Naive thymus-derived CD4-positive, alpha-beta T cell (primary cell): ENCODE measurements around the gene C17orf75. TPM values are rescaled to one million over a fixed set of nuclear protein-coding genes. Genes with fewer than 3 reads are reported as not detected.
"Not testable (repeated sequence)": the region's sequence is repeated elsewhere in the genome, so short reads cannot be mapped to it uniquely, and the experiment has no call there.

Source experiments
- ATAC-seq: fragments of 150-1000 bp; cut with Tn5 transposase; 2 replicates; pipeline ENCODE4 v1.10.0; 2021; ENCODE audit warnings: mild to moderate bottlenecking, moderate library complexity
- CTCF ChIA-PET: fragments of 350-600 bp; sonication (Branson Sonifier 250); formaldehyde crosslinking; loops from one replicate; lab custom pipeline; 2021; ENCODE audit warnings: antibody characterized with exemption; lab: Charles Lee
- POLR2A ChIA-PET: fragments of 350-600 bp; sonication (Branson Sonifier 250); formaldehyde crosslinking; loops from one replicate; lab custom pipeline; 2021; ENCODE audit warnings: antibody characterized with exemption, inconsistent platforms; lab: Charles Lee
- DNase-seq, 9 donors: peaks; one replicate each; pipeline versions ENCODE4 v3.0.0 to v3.0.0-alpha.2; 2020 to 2022; ENCODE audit warnings: mixed read lengths in 1 of 9
- H3K27ac ChIP-seq: one replicate; pipeline ENCODE4 v1.7.0; 2013; ENCODE audit warnings: mild to moderate bottlenecking, low read depth, low read length, moderate library complexity
- H3K27me3 ChIP-seq, 2 donors: one replicate each; pipeline ENCODE4 v1.7.0; 2013; ENCODE audit warnings: low read length in 2 of 2, mild to moderate bottlenecking in 2 of 2, moderate library complexity in 2 of 2; ENCODE audit not compliant: control insufficient read depth in 2 of 2, insufficient read depth in 2 of 2
- H3K36me3 ChIP-seq, 3 experiments: 1 replicate in 2 of 3; 2 replicates in 1 of 3; pipeline ENCODE4 v1.7.0; 2013; ENCODE audit warnings: low read length in 3 of 3, mild to moderate bottlenecking in 3 of 3, moderate library complexity in 1 of 3; ENCODE audit not compliant: insufficient read depth in 3 of 3, control insufficient read depth in 2 of 3
- H3K4me1 ChIP-seq, 2 donors: one replicate each; pipeline ENCODE4 v1.7.0; 2013; ENCODE audit warnings: low read length in 2 of 2, mild to moderate bottlenecking in 2 of 2, moderate library complexity in 1 of 2; ENCODE audit not compliant: control insufficient read depth in 2 of 2, insufficient read depth in 2 of 2
- H3K4me3 ChIP-seq: 2 replicates; pipeline ENCODE4 v1.7.0; 2013; ENCODE audit warnings: mild to moderate bottlenecking, low read length
- H3K9me3 ChIP-seq, 3 experiments: 1 replicate in 2 of 3; 2 replicates in 1 of 3; pipeline ENCODE4 v1.7.0; 2013; ENCODE audit warnings: low read length in 3 of 3; ENCODE audit not compliant: control insufficient read depth in 2 of 3
- H3K27ac Mint-ChIP-seq, 9 donors: one replicate each; pipeline ENCODE4 v1.8.0; 2020 to 2022; ENCODE audit warnings: mixed read lengths in 9 of 9, mild to moderate bottlenecking in 8 of 9, moderate library complexity in 5 of 9, inconsistent platforms in 2 of 9
- H3K27me3 Mint-ChIP-seq, 5 donors: one replicate each; pipeline ENCODE4 v1.8.0; 2021 to 2022; ENCODE audit warnings: mixed read lengths in 5 of 5, mild to moderate bottlenecking in 1 of 5
- H3K36me3 Mint-ChIP-seq, 5 donors: one replicate each; pipeline ENCODE4 v1.8.0; 2020 to 2022; ENCODE audit warnings: mixed read lengths in 5 of 5, mild to moderate bottlenecking in 3 of 5, inconsistent platforms in 1 of 5
- H3K4me1 Mint-ChIP-seq, 7 donors: one replicate each; pipeline ENCODE4 v1.8.0; 2020 to 2022; ENCODE audit warnings: mixed read lengths in 7 of 7, mild to moderate bottlenecking in 3 of 7, inconsistent platforms in 1 of 7
- H3K4me3 Mint-ChIP-seq, 10 donors: one replicate each; pipeline ENCODE4 v1.8.0; 2020 to 2022; ENCODE audit warnings: mild to moderate bottlenecking in 10 of 10, mixed read lengths in 10 of 10, moderate library complexity in 6 of 10, inconsistent platforms in 2 of 10
- H3K9me3 Mint-ChIP-seq, 11 donors: one replicate each; pipeline ENCODE4 v1.8.0; 2020 to 2022; ENCODE audit warnings: mixed read lengths in 11 of 11, mild to moderate bottlenecking in 4 of 11, inconsistent platforms in 1 of 11, moderate library complexity in 1 of 11
- intact Hi-C, 2 donors: fragments of 100-400 bp; cut with micrococcal nuclease; formaldehyde crosslinking; loops; one replicate each; pipeline ENCODE4 v1.15.1; 2023
- polyA plus RNA-seq, 2 donors: library from polyadenylated mRNA; unstranded; fragments of 300-500 nt; fragmentation: Illumina TruSeq; gene quantifications; one replicate each; pipeline ENCODE4 v1.2.3, GENCODE V29; 2021
- total RNA-seq, 6 experiments: library from RNA in 5 of 6; stranded (reverse) in 5 of 6; gene quantifications; 1 replicate in 5 of 6; 2 replicates in 1 of 6; pipeline ENCODE4 v1.2.3 and lab custom pipeline; 2021 to 2026

C17orf75 gene
- total RNA-seq = 10 to 100 TPM; 14.2 to 22.0 (median 17.9) TPM
- 10 to 100 TPM in 1 of 2 donors, 1 to 10 TPM in 1; 9.6 to 12.6 TPM for polyA plus RNA-seq
- total RNA-seq (lab: John Stamatoyannopoulos, UW) = 11.4 reads per million, percentile 38 among the genes with 10 or more reads in this experiment

- H3K27me3 Mint-ChIP-seq = no peaks in the 10 kb centered on the region
- DNase-seq = peak; percentile 63 to 81 (median 76)
- peaks cover 0 to 10% (median 0%) of the 10 kb centered on the region in 5 donors for H3K36me3 Mint-ChIP-seq
- H3K4me3 Mint-ChIP-seq = peak within 1 kb of the TSS; percentile 83 to 94 (median 92)
- ATAC-seq = peak; percentile 92
- H3K4me1 Mint-ChIP-seq = peaks cover 19 to 33% (median 25%) of the 10 kb centered on the region in 7 donors
- Histone ChIP-seq H3K9me3 (no peaks in the 10 kb centered on the region), H3K27ac (peak within 1 kb of the TSS; percentile 80), H3K4me1 (peaks cover 5 to 9% of the 10 kb centered on the region in 2 donors), H3K4me3 (peak within 1 kb of the TSS; percentile 64), H3K36me3 (peaks cover 0 to 22% (median 0%) of the 10 kb centered on the region in 3 experiments), H3K27me3 (no peaks in the 10 kb centered on the region)
- peak within 1 kb of the TSS; percentile 83 to 96 (median 93) for H3K27ac Mint-ChIP-seq
- intact Hi-C loops = loop anchor here (1.0 kb wide), 5 partner anchors 8 to 102 kb away; partner anchors contain the start of genes ZNF207 (in 2 of the 2) and PSMD11 (in 1 of the 2)
- no peaks in the 10 kb centered on the region for H3K9me3 Mint-ChIP-seq
- ChIA-PET CTCF (no interaction called here), POLR2A (interaction anchor here (0.6 to 1.8 kb wide), 6 partner anchors 9 to 102 kb away, joined by 3 to 6 read pairs (median 4); partner anchors contain the start of gene PSMD11)
Observed at GRCh38 chr17:32341857-32342602, at the start of gene C17orf75. Gene C17orf75, minus strand, starts transcription at chr17:32342173. Its CDS starts 34 bp downstream, at chr17:32342139.

- H3K27me3 Mint-ChIP-seq = no peaks in the 10 kb centered on the region
- no peaks in the 10 kb centered on the region for H3K27me3 ChIP-seq
- intact Hi-C loops = no loop called here
- H3K27ac Mint-ChIP-seq = peak overlapping the region in 1 of 9 donors; percentile 45
- no peaks in the 10 kb centered on the region for H3K4me1 ChIP-seq
- peaks cover 0 to 10% (median 0%) of the 10 kb centered on the region in 7 donors for H3K4me1 Mint-ChIP-seq
- H3K4me3 ChIP-seq = no peak overlapping the region
- no peak for ATAC-seq
- no peak for DNase-seq
- POLR2A ChIA-PET = no interaction called here
- no peak overlapping the region for H3K27ac ChIP-seq
- CTCF ChIA-PET = no interaction called here
- H3K36me3 ChIP-seq = no peaks in the 10 kb centered on the region
- peaks cover 0 to 2% (median 0%) of the 10 kb centered on the region in 11 donors for H3K9me3 Mint-ChIP-seq
- H3K36me3 Mint-ChIP-seq = peaks cover 0 to 11% (median 4%) of the 10 kb centered on the region in 5 donors
- H3K9me3 ChIP-seq = no peaks in the 10 kb centered on the region
- no peak overlapping the region for H3K4me3 Mint-ChIP-seq
Observed at GRCh38 chr17:32388613-32389459, 46.9 kb upstream of the C17orf75 start.

GRCh38 chr17:32388128-32388527, 46.2 kb upstream of the C17orf75 start:
- H3K9me3 ChIP-seq, H3K4me3 Mint-ChIP-seq, intact Hi-C loops, H3K27me3 ChIP-seq, H3K9me3 Mint-ChIP-seq, H3K36me3 Mint-ChIP-seq, H3K4me3 ChIP-seq, H3K27ac ChIP-seq, H3K4me1 Mint-ChIP-seq, ATAC-seq, H3K4me1 ChIP-seq, H3K27me3 Mint-ChIP-seq, H3K36me3 ChIP-seq, POLR2A ChIA-PET, DNase-seq: not testable (repeated sequence)
- CTCF ChIA-PET = interaction anchor here (0.8 to 1.1 kb wide), 2 partner anchors 96 to 178 kb away, joined by 3 to 7 read pairs; no protein-coding TSS in a partner anchor
- peak overlapping the region in 1 of 9 donors; percentile 45 for H3K27ac Mint-ChIP-seq

- H3K27ac ChIP-seq = no peak overlapping the region
- no peaks in the 10 kb centered on the region for H3K9me3 ChIP-seq
- ATAC-seq (no peak), DNase-seq (no peak)
- H3K27me3 ChIP-seq = no peaks in the 10 kb centered on the region
- no peaks in the 10 kb centered on the region for H3K4me1 ChIP-seq
- H3K4me1 Mint-ChIP-seq = peaks cover 0 to 8% (median 5%) of the 10 kb centered on the region in 7 donors
- no peak overlapping the region for H3K27ac Mint-ChIP-seq
- no peak overlapping the region for H3K4me3 Mint-ChIP-seq
- CTCF ChIA-PET = no interaction called here
- POLR2A ChIA-PET = interaction anchor here (0.7 to 1.1 kb wide), 3 partner anchors 15 to 57 kb away, joined by 3 read pairs; partner anchors contain the start of gene PSMD11
- H3K36me3 ChIP-seq = peaks cover 0 to 2% (median 0%) of the 10 kb centered on the region in 3 experiments
- H3K27me3 Mint-ChIP-seq = no peaks in the 10 kb centered on the region
- no peak overlapping the region for H3K4me3 ChIP-seq
- intact Hi-C loops = no loop called here
- peaks cover 0 to 17% (median 11%) of the 10 kb centered on the region in 5 donors for H3K36me3 Mint-ChIP-seq
- peaks cover 0 to 5% (median 0%) of the 10 kb centered on the region in 11 donors for H3K9me3 Mint-ChIP-seq
Observed at GRCh38 chr17:32386844-32387243, 44.9 kb upstream of the C17orf75 start.

- Mint-ChIP-seq H3K9me3 (peaks cover 0 to 5% (median 0%) of the 10 kb centered on the region in 11 donors), H3K27ac (no peak overlapping the region), H3K27me3 (no peaks in the 10 kb centered on the region), H3K36me3 (peaks cover 0 to 20% (median 11%) of the 10 kb centered on the region in 5 donors), H3K4me3 (no peak overlapping the region), H3K4me1 (peaks cover 0 to 8% (median 5%) of the 10 kb centered on the region in 7 donors)
- Histone ChIP-seq H3K36me3 (peaks cover 0 to 7% (median 5%) of the 10 kb centered on the region in 3 experiments), H3K27me3 (no peaks in the 10 kb centered on the region), H3K4me3 (no peak overlapping the region), H3K4me1 (no peaks in the 10 kb centered on the region), H3K9me3 (no peaks in the 10 kb centered on the region), H3K27ac (no peak overlapping the region)
- DNase-seq = no peak
- ChIA-PET CTCF (no interaction called here), POLR2A (no interaction called here)
- intact Hi-C loops = no loop called here
- ATAC-seq = no peak
Observed at GRCh38 chr17:32385971-32386370, 44.0 kb upstream of the C17orf75 start.

- H3K4me1 ChIP-seq = no peaks in the 10 kb centered on the region
- H3K36me3 ChIP-seq = peaks cover 0 to 7% (median 7%) of the 10 kb centered on the region in 3 experiments
- H3K27me3 Mint-ChIP-seq = no peaks in the 10 kb centered on the region
- no peak for ATAC-seq
- no peak overlapping the region for H3K4me3 ChIP-seq
- POLR2A ChIA-PET = no interaction called here
- H3K9me3 ChIP-seq = no peaks in the 10 kb centered on the region
- intact Hi-C loops = no loop called here
- peaks cover 0 to 20% (median 11%) of the 10 kb centered on the region in 5 donors for H3K36me3 Mint-ChIP-seq
- H3K27me3 ChIP-seq = no peaks in the 10 kb centered on the region
- no peak overlapping the region for H3K27ac ChIP-seq
- CTCF ChIA-PET = no interaction called here
- peak overlapping the region in 1 of 9 donors; percentile 9 for H3K27ac Mint-ChIP-seq
- no peak for DNase-seq
- peaks cover 0 to 8% (median 5%) of the 10 kb centered on the region in 7 donors for H3K4me1 Mint-ChIP-seq
- H3K9me3 Mint-ChIP-seq = peaks cover 0 to 5% (median 0%) of the 10 kb centered on the region in 11 donors
- no peak overlapping the region for H3K4me3 Mint-ChIP-seq
Observed at GRCh38 chr17:32385121-32385520, 43.1 kb upstream of the C17orf75 start.
